HL-60 (cell line): ENCODE measurements around the gene ECHDC1.

Source experiments
- CTCF ChIP-seq: IDR thresholded peaks from one replicate; pipeline ENCODE4 v1.5.1; 2011; ENCODE audit warnings: low read length, control low read depth, inconsistent platforms; ENCODE audit not compliant: insufficient read depth
- REST ChIP-seq: IDR thresholded peaks from 2 replicates; pipeline ENCODE4 v1.6.1; 2012; ENCODE audit warnings: low read depth; ENCODE audit not compliant: insufficient replicate concordance

GRCh38 chr6:127291495-127291894 is 51.9 kb downstream of the ECHDC1 start:
- no peak for TF ChIP-seq CTCF
- no peak for TF ChIP-seq REST
